ENCODE results near the gene ZNF862.

GRCh38 chr7:149797771-149798170 is 40.4 kb upstream of the ZNF862 start:
- TF ChIP-seq CTCF (IDR thresholded peaks at IDR 0.05) (no peak), POLR2A (IDR thresholded peaks at IDR 0.05) (no peak)
